Loucy (cell line): ENCODE data around the gene TSPAN9.

ENCODE experiments used
- CTCF ChIP-seq: fragments of 200-600 bp; sonication (generic); conservative IDR thresholded peaks from 2 replicates; pipeline ENCODE4 v1.5.1; 2014; ENCODE audit warnings: mild to moderate bottlenecking, antibody characterized with exemption, low read length
- EZH2phosphoT487 ChIP-seq: fragments of 200-600 bp; IDR thresholded peaks from 2 replicates; pipeline ENCODE4 v1.6.1; 2018; ENCODE audit warnings: antibody characterized with exemption, mild to moderate bottlenecking, moderate library complexity, borderline replicate concordance

DNA sequence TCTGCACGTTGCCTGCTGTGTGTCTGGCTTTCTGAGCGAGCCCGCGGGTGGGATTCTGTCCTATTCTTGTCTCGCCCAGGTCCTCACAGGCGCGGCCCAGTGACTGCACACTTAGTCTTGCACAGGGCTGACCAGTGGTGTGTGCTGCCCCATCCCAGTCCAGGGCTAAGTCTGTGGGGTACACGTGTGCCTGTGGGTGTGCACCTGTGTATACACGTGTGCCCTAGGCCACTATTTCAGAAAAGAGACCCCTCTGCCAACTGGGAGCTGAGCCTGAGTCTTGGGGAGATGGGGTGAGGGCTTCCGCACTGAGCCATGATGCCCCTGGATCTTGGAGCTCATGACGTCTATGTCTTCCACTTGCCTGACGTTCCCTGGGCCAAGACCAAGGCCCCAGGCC lies 228.3 kb downstream of the TSPAN9 start:
- TF ChIP-seq CTCF (no peak), EZH2phosphoT487 (no peak)
